OCI-LY3 (cell line): Measurements from ENCODE around the gene DLX5.

Experiments
- CTCF ChIP-seq: fragments of 200-600, 300-600 bp; sonication (generic); IDR thresholded peaks from 2 replicates; pipeline ENCODE4 v1.5.1; 2014; ENCODE audit warnings: antibody characterized with exemption, low read length, low read depth
- EZH2phosphoT487 ChIP-seq: fragments of 200-600 bp; shearing (Covaris generic); IDR thresholded peaks from 2 replicates; pipeline ENCODE4 v1.6.1; 2018; ENCODE audit warnings: antibody characterized with exemption, mixed run types, low read depth

DNA sequence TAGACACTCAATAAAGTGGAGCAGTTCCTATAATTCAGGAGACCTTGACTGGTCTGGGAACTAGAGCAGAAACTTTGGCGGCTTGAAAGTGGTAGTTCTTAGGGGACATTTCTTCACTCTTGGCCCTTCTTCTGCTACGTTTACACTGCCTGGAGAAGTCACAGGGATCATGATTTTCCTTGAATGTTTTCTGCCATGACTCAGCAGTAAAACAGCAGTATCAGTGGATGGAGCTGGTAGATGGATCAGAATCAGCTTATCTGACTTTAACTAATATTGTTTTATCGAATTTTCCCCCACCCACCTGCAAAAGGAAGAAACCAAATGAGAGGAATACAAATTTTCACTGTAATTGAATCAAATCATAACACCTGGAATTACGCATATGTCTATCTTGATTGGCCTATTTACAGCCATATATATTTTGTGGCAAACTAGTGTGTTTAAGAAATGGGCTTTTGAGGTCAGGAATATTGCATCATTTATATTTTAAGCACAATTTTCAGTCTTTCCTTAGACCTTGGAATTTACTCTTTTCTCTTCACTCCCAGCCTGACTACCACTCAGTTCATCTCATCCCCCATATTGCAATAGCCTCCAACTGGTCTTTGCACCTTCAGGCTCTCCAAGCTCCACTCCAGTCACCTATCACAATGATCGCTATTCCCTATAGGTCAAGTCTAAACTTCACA lies 14.9 kb upstream of the DLX5 start:
- TF ChIP-seq CTCF = no peak
- no peak for TF ChIP-seq EZH2phosphoT487
